CD8-positive, alpha-beta memory T cell (primary cell): ENCODE results near the gene MLLT3. TPM values are rescaled to one million over a fixed set of nuclear protein-coding genes. Genes with fewer than 3 reads are reported as not detected.

ENCODE experiments used
- CTCF ChIA-PET: fragments of 350-600 bp; sonication (Branson Sonifier 250); formaldehyde crosslinking; loops from one replicate; lab custom pipeline; 2021; ENCODE audit warnings: antibody characterized with exemption; lab: Charles Lee
- POLR2A ChIA-PET: fragments of 350-600 bp; sonication (Branson Sonifier 250); formaldehyde crosslinking; loops from one replicate; lab custom pipeline; 2021; ENCODE audit warnings: antibody characterized with exemption; lab: Charles Lee
- DNase-seq, 5 donors: peaks; one replicate each; pipeline versions ENCODE4 v3.0.0 to v3.0.0-alpha.2; 2020 to 2022; ENCODE audit warnings: mixed read lengths in 1 of 5
- H3K27ac ChIP-seq: one replicate; pipeline ENCODE4 v1.7.0; 2013; ENCODE audit warnings: low read depth, mild to moderate bottlenecking, low read length, moderate library complexity
- H3K27me3 ChIP-seq: 2 replicates; pipeline ENCODE4 v1.7.0; 2013; ENCODE audit warnings: low read length, mild to moderate bottlenecking; ENCODE audit not compliant: insufficient read depth, poor library complexity, severe bottlenecking
- H3K36me3 ChIP-seq: 2 replicates; pipeline ENCODE4 v1.7.0; 2013; ENCODE audit warnings: mild to moderate bottlenecking, low read length, moderate library complexity; ENCODE audit not compliant: insufficient read depth
- H3K4me1 ChIP-seq: 2 replicates; pipeline ENCODE4 v1.7.0; 2013; ENCODE audit warnings: mild to moderate bottlenecking, low read length, moderate library complexity; ENCODE audit not compliant: insufficient read depth
- H3K4me3 ChIP-seq: 2 replicates; pipeline ENCODE4 v1.7.0; 2013; ENCODE audit warnings: mild to moderate bottlenecking, low read length
- H3K9me3 ChIP-seq: 2 replicates; pipeline ENCODE4 v1.7.0; 2013; ENCODE audit warnings: mild to moderate bottlenecking, low read length
- H3K27ac Mint-ChIP-seq, 8 donors: one replicate each; pipeline ENCODE4 v1.8.0; 2020 to 2021; ENCODE audit warnings: mixed read lengths in 8 of 8, mild to moderate bottlenecking in 6 of 8, inconsistent platforms in 3 of 8, moderate library complexity in 3 of 8
- H3K27me3 Mint-ChIP-seq, 2 donors: one replicate each; pipeline ENCODE4 v1.8.0; 2020 to 2021; ENCODE audit warnings: mixed read lengths in 2 of 2, mild to moderate bottlenecking in 1 of 2, moderate library complexity in 1 of 2
- H3K36me3 Mint-ChIP-seq, 3 donors: one replicate each; pipeline ENCODE4 v1.8.0; 2020 to 2021; ENCODE audit warnings: mixed read lengths in 3 of 3, inconsistent platforms in 1 of 3, mild to moderate bottlenecking in 1 of 3
- H3K4me1 Mint-ChIP-seq, 3 donors: one replicate each; pipeline ENCODE4 v1.8.0; 2020 to 2021; ENCODE audit warnings: mixed read lengths in 3 of 3, inconsistent platforms in 1 of 3, mild to moderate bottlenecking in 1 of 3
- H3K4me3 Mint-ChIP-seq, 7 donors: one replicate each; pipeline ENCODE4 v1.8.0; 2020 to 2021; ENCODE audit warnings: mixed read lengths in 7 of 7, mild to moderate bottlenecking in 6 of 7, moderate library complexity in 4 of 7, inconsistent platforms in 2 of 7
- H3K9me3 Mint-ChIP-seq, 5 donors: one replicate each; pipeline ENCODE4 v1.8.0; 2020 to 2022; ENCODE audit warnings: mixed read lengths in 5 of 5, mild to moderate bottlenecking in 3 of 5, moderate library complexity in 2 of 5, inconsistent platforms in 1 of 5
- polyA plus RNA-seq: library from polyadenylated mRNA; unstranded; fragments of 300-500 nt; fragmentation: Illumina TruSeq; gene quantifications from one replicate; pipeline ENCODE4 v1.2.3, GENCODE V29; 2021
- total RNA-seq, 2 experiments: library from RNA; stranded (reverse); gene quantifications; one replicate each; pipeline ENCODE4 v1.2.3, GENCODE V29; 2021

MLLT3 gene
- total and polyA plus RNA-seq, 3 experiments from 2014 or later = 24.6 to 37.0 (median 36.8) TPM

GRCh38 chr9:20441711-20442423 lies 180.4 kb downstream of the MLLT3 start:
- no peak overlapping the region for H3K4me3 ChIP-seq
- Mint-ChIP-seq H3K4me1 (peaks cover 27 to 52% (median 43%) of the 10 kb centered on the region in 3 donors), H3K4me3 (no peak overlapping the region), H3K9me3 (no peaks in the 10 kb centered on the region), H3K27ac (no peak overlapping the region), H3K36me3 (peaks cover 0 to 21% (median 5%) of the 10 kb centered on the region in 3 donors), H3K27me3 (no peaks in the 10 kb centered on the region)
- H3K36me3 ChIP-seq = no peaks in the 10 kb centered on the region
- no peaks in the 10 kb centered on the region for H3K9me3 ChIP-seq
- ChIA-PET CTCF (no interaction called here), POLR2A (no interaction called here)
- no peak for DNase-seq
- H3K27me3 ChIP-seq = no peaks in the 10 kb centered on the region
- H3K4me1 ChIP-seq = peaks cover 11% of the 10 kb centered on the region
- no peak overlapping the region for H3K27ac ChIP-seq

DNA sequence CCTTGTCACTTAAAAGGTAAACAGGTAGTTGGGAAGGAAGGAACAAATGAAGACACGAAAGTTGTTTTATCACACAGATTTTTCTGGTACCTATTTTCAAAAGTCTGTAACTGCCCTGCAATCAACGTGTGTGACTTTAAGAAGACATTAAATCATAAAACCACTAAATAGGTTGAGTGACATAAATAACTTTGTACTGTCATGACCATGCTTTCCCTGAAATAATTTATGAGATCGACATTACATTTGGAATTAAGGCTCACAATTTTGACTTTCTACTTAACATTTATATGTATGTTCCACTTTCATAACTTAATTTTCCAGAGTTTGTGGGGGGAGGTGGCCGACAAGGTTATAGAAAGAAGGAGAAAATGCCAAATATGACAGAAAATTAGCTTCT lies 181.1 kb downstream of the MLLT3 start:
- no peak overlapping the region for H3K4me3 Mint-ChIP-seq
- Histone ChIP-seq H3K4me1 (peaks cover 11% of the 10 kb centered on the region), H3K36me3 (no peaks in the 10 kb centered on the region), H3K27me3 (no peaks in the 10 kb centered on the region), H3K9me3 (no peaks in the 10 kb centered on the region), H3K27ac (no peak overlapping the region), H3K4me3 (no peak overlapping the region)
- no peak for DNase-seq
- no peaks in the 10 kb centered on the region for H3K27me3 Mint-ChIP-seq
- CTCF ChIA-PET = no interaction called here
- no peak overlapping the region for H3K27ac Mint-ChIP-seq
- H3K9me3 Mint-ChIP-seq = no peaks in the 10 kb centered on the region
- peaks cover 0 to 16% (median 5%) of the 10 kb centered on the region in 3 donors for H3K36me3 Mint-ChIP-seq
- H3K4me1 Mint-ChIP-seq = peaks cover 25 to 48% (median 45%) of the 10 kb centered on the region in 3 donors
- POLR2A ChIA-PET = no interaction called here

- Mint-ChIP-seq H3K4me1 (peaks cover 23 to 53% (median 35%) of the 10 kb centered on the region in 3 donors), H3K4me3 (no peak overlapping the region), H3K27ac (peak overlapping the region in 4 of 8 donors; percentile 22 to 92 (median 68)), H3K9me3 (no peaks in the 10 kb centered on the region), H3K36me3 (peaks cover 0 to 11% (median 10%) of the 10 kb centered on the region in 3 donors), H3K27me3 (no peaks in the 10 kb centered on the region)
- Histone ChIP-seq H3K27ac (no peak overlapping the region), H3K27me3 (no peaks in the 10 kb centered on the region), H3K4me1 (peaks cover 9% of the 10 kb centered on the region), H3K9me3 (no peaks in the 10 kb centered on the region), H3K36me3 (no peaks in the 10 kb centered on the region), H3K4me3 (no peak overlapping the region)
- DNase-seq = no peak
- ChIA-PET POLR2A (no interaction called here), CTCF (interaction anchor here (1.4 kb wide), 1 partner anchor 185 kb away, joined by 3 read pairs; the partner anchor contains the start of gene MLLT3)
Measured at GRCh38 chr9:20437476-20437875, 184.8 kb downstream of the MLLT3 start.

GRCh38 chr9:20436476-20437195 lies 185.7 kb downstream of the MLLT3 start:
- Histone ChIP-seq H3K27me3 (no peaks in the 10 kb centered on the region), H3K27ac (no peak overlapping the region), H3K4me1 (peaks cover 1% of the 10 kb centered on the region), H3K36me3 (no peaks in the 10 kb centered on the region), H3K4me3 (no peak overlapping the region), H3K9me3 (no peaks in the 10 kb centered on the region)
- no peak for DNase-seq
- ChIA-PET CTCF (no interaction called here), POLR2A (no interaction called here)
- peaks cover 0 to 11% (median 10%) of the 10 kb centered on the region in 3 donors for H3K36me3 Mint-ChIP-seq
- H3K4me1 Mint-ChIP-seq = peaks cover 21 to 49% (median 28%) of the 10 kb centered on the region in 3 donors
- no peak overlapping the region for H3K4me3 Mint-ChIP-seq
- H3K27me3 Mint-ChIP-seq = no peaks in the 10 kb centered on the region
- H3K9me3 Mint-ChIP-seq = no peaks in the 10 kb centered on the region
- peak overlapping the region in 1 of 8 donors; percentile 8 for H3K27ac Mint-ChIP-seq

- CTCF ChIA-PET = no interaction called here
Measured at GRCh38 chr9:20428976-20429375, 193.3 kb downstream of the MLLT3 start.

DNA sequence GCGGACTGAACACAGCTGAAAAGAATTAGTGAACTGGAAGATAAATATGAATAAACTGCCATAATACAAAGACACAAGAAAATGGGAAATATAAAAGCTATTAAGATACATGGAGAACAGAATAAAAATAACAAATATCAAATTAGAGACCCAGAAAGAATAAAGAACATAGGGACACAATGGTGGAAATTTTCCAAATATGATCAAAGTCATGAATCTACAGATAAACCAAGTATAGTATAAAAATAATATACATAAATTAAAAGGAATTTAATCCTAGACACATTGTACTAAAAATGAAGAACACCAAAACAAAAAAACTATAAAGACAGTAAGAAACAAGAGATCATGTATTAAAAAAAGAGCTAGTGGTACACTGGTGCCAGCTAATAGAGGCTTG lies 194.9 kb downstream of the MLLT3 start:
- H3K36me3 ChIP-seq = no peaks in the 10 kb centered on the region
- H3K9me3 Mint-ChIP-seq = no peaks in the 10 kb centered on the region
- no peak overlapping the region for H3K4me3 ChIP-seq
- ChIA-PET POLR2A (no interaction called here), CTCF (interaction anchor here (1.4 kb wide), 1 partner anchor 12 kb away, joined by 3 read pairs; no protein-coding TSS in a partner anchor)
- DNase-seq = no peak
- no peaks in the 10 kb centered on the region for H3K27me3 ChIP-seq
- H3K4me1 ChIP-seq = peaks cover 4% of the 10 kb centered on the region
- H3K36me3 Mint-ChIP-seq = peaks cover 0 to 2% (median 0%) of the 10 kb centered on the region in 3 donors
- no peaks in the 10 kb centered on the region for H3K27me3 Mint-ChIP-seq
- no peak overlapping the region for H3K4me3 Mint-ChIP-seq
- peaks cover 16 to 37% (median 28%) of the 10 kb centered on the region in 3 donors for H3K4me1 Mint-ChIP-seq
- no peak overlapping the region for H3K27ac ChIP-seq
- peak overlapping the region in 1 of 8 donors; percentile 69 for H3K27ac Mint-ChIP-seq
- H3K9me3 ChIP-seq = no peaks in the 10 kb centered on the region

More at GRCh38 chr9:20428976-20429375, 193.3 kb downstream of the MLLT3 start:
- Histone ChIP-seq H3K4me3 (no peak overlapping the region), H3K9me3 (no peaks in the 10 kb centered on the region), H3K27ac (no peak overlapping the region), H3K27me3 (no peaks in the 10 kb centered on the region), H3K36me3 (no peaks in the 10 kb centered on the region), H3K4me1 (peaks cover 4% of the 10 kb centered on the region)
- H3K4me3 Mint-ChIP-seq = no peak overlapping the region
- no peaks in the 10 kb centered on the region for H3K27me3 Mint-ChIP-seq
- DNase-seq = no peak
- peaks cover 0 to 5% (median 5%) of the 10 kb centered on the region in 3 donors for H3K36me3 Mint-ChIP-seq
- POLR2A ChIA-PET = no interaction called here
- peaks cover 16 to 43% (median 29%) of the 10 kb centered on the region in 3 donors for H3K4me1 Mint-ChIP-seq
- no peak overlapping the region for H3K27ac Mint-ChIP-seq
- H3K9me3 Mint-ChIP-seq = no peaks in the 10 kb centered on the region

DNA sequence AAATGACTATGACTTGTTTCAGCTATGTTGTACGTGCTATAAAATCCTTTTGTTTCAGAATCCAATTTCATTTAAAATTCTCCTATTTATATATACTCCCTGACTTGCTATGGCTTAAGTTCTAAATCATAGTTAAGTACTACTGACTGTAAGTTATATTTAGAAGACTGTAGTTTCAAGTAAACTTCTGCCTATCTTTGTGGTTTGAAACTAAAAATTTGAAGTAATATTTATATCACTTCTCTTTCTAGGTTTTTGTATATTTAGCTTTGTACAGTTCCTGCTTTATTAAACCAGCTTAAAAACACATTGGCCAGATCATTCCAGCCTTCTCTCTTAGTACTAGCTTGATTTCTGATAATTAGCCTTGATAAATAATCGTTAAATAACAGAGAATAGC lies 196.3 kb downstream of the MLLT3 start:
- no peak overlapping the region for H3K27ac ChIP-seq
- ChIA-PET POLR2A (no interaction called here), CTCF (no interaction called here)
- H3K4me3 ChIP-seq = no peak overlapping the region
- H3K36me3 ChIP-seq = no peaks in the 10 kb centered on the region
- Mint-ChIP-seq H3K4me1 (peaks cover 18 to 35% (median 32%) of the 10 kb centered on the region in 3 donors), H3K36me3 (peaks cover 0 to 2% (median 0%) of the 10 kb centered on the region in 3 donors), H3K27ac (no peak overlapping the region), H3K27me3 (no peaks in the 10 kb centered on the region), H3K4me3 (no peak overlapping the region), H3K9me3 (no peaks in the 10 kb centered on the region)
- H3K27me3 ChIP-seq = no peaks in the 10 kb centered on the region
- no peaks in the 10 kb centered on the region for H3K9me3 ChIP-seq
- no peak for DNase-seq
- peaks cover 4% of the 10 kb centered on the region for H3K4me1 ChIP-seq

DNA sequence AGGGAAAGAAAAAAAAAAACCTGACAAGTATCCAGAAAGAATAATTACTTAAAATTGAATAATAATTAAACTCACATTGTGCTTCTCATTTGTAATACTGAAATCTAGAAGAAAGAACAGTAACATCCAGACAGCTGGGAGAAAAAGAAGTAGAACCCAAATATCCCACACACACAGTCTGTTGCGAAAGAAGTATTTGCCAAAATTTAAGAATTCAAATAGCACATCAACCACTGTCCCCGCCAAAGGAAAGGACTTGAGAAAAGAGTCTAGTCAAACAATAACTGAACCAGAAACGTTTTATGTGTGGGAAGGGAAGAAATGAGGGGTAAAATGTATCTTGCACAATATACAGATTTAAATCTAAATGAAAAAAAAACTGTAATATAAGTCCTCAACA lies 202.8 kb downstream of the MLLT3 start:
- Mint-ChIP-seq H3K4me3 (no peak overlapping the region), H3K4me1 (peaks cover 8 to 44% (median 42%) of the 10 kb centered on the region in 3 donors), H3K9me3 (no peaks in the 10 kb centered on the region), H3K36me3 (peaks cover 0 to 1% (median 1%) of the 10 kb centered on the region in 3 donors), H3K27me3 (no peaks in the 10 kb centered on the region), H3K27ac (no peak overlapping the region)
- CTCF ChIA-PET = no interaction called here
- Histone ChIP-seq H3K27ac (no peak overlapping the region), H3K27me3 (no peaks in the 10 kb centered on the region), H3K9me3 (no peaks in the 10 kb centered on the region), H3K36me3 (no peaks in the 10 kb centered on the region), H3K4me1 (no peaks in the 10 kb centered on the region), H3K4me3 (no peak overlapping the region)
- no peak for DNase-seq
- POLR2A ChIA-PET = no interaction called here
